ENCODE measurements around the gene RBM6. TPM values are rescaled to one million over a fixed set of nuclear protein-coding genes. Genes with fewer than 3 reads are reported as not detected.
A peak's percentile ranks its signal among the peaks of the same experiment; 100 is the strongest.

The RBM6 gene
- total RNA-seq, 1 experiment from 2014 or later, result 58.3 TPM

- H3K4me2 ChIP-seq (ENCODE audit: low read length), result peak overlapping the region; percentile 67
- no peaks in the 10 kb centered on the region for H4K20me1 ChIP-seq (ENCODE audit: insufficient read depth)
- no peaks in the 10 kb centered on the region for H3K79me2 ChIP-seq (ENCODE audit: insufficient read depth, low read length)
- ATAC-seq (peak; percentile 54), DNase-seq (ENCODE audit: low read depth, low spot score) (peak; percentile 73)
- CTCF ChIA-PET, result no interaction called here
- H3K36me3 ChIP-seq (ENCODE audit: control insufficient read depth in 1 of 2, insufficient read depth in 2 of 2, low read length in 2 of 2), result no peaks in the 10 kb centered on the region
- H3K9me3 ChIP-seq (ENCODE audit: control insufficient read depth in 1 of 2, insufficient read depth in 1 of 2, low read depth in 1 of 2, low read length in 2 of 2), result no peaks in the 10 kb centered on the region
- RAD21 ChIA-PET (ENCODE audit: low non-redundant PET in 1 of 2, low total read pairs in 2 of 2, uncharacterized antibody in 2 of 2, unreplicated experiment in 2 of 2), result no interaction called here
- no peaks in the 10 kb centered on the region for H3K27me3 ChIP-seq (ENCODE audit: insufficient read depth, low read length)
- POLR2A ChIA-PET, result interaction anchor here (1.1 to 1.4 kb wide), 6 partner anchors 16 to 24 kb away, joined by 3 to 7 read pairs (median 5); partner anchors contain the start of gene RBM6
- intact Hi-C loops (cut with micrococcal nuclease), result no loop called here
- no peak overlapping the region for H2AFZ ChIP-seq (ENCODE audit: low read depth, low read length, poor library complexity, severe bottlenecking)
- peaks cover 14 to 27% of the 10 kb centered on the region in 2 experiments for H3K4me1 ChIP-seq (ENCODE audit: control insufficient read depth in 1 of 2, insufficient read depth in 2 of 2, low read length in 2 of 2)
- H3K9me2 ChIP-seq (ENCODE audit: insufficient read depth), result no peaks in the 10 kb centered on the region
- H3K4me3 ChIP-seq (replicated peaks in 1 of 2; ENCODE audit: low read depth in 1 of 2, low read length in 2 of 2), result 0 out of 4 replicates have a peak overlapping the region, but pooled peaks of 1 of the 2 experiments have one; percentile 5
- BruUV-seq (replicated peaks), result no TSS peak
- peak overlapping the region; percentile 23; the same call in 1 of the 2 replicates for H3K9ac ChIP-seq (ENCODE audit: low read length)
- H3K27ac ChIP-seq (ENCODE audit: low read depth, low read length), result peak overlapping the region; percentile 28; the same call in 1 of the 2 replicates
- TF ChIP-seq REST (IDR thresholded peaks at IDR 0.05; ENCODE audit: low read depth) (no peak), EZH2 (IDR thresholded peaks at IDR 0.05) (no peak), SRF (IDR thresholded peaks at IDR 0.05; ENCODE audit: low read depth) (no peak), FOSL1 (IDR thresholded peaks at IDR 0.05; ENCODE audit: low read depth) (peak; percentile 81), RAD21 (IDR thresholded peaks at IDR 0.05; ENCODE audit: low read depth) (no peak), POLR2A (IDR thresholded peaks at IDR 0.05; ENCODE audit: borderline replicate concordance, extremely low read depth, insufficient read depth, insufficient read length) (no peak), EZH2phosphoT487 (IDR thresholded peaks at IDR 0.05; ENCODE audit: borderline replicate concordance) (no peak), YY1 (IDR thresholded peaks at IDR 0.05; ENCODE audit: extremely low read depth, insufficient replicate concordance, low read depth, low read length) (no peak), POLR2AphosphoS5 (IDR thresholded peaks at IDR 0.05; ENCODE audit: low read depth, low read length) (0 out of 2 replicates have a peak, but pooled peaks have one; percentile 35), ELF1 (IDR thresholded peaks at IDR 0.05; ENCODE audit: borderline replicate concordance, low read depth) (no peak), CBX3 (IDR thresholded peaks at IDR 0.05; ENCODE audit: low read depth) (no peak), ZFX (IDR thresholded peaks at IDR 0.05) (no peak), CEBPB (IDR thresholded peaks at IDR 0.05; ENCODE audit: low read depth) (no peak), SP1 (IDR thresholded peaks at IDR 0.05; ENCODE audit: low read depth) (0 out of 2 replicates have a peak, but pooled peaks have one; percentile 18), JUND (IDR thresholded peaks at IDR 0.05) (peak; percentile 73), TCF7L2 (IDR thresholded peaks at IDR 0.05; ENCODE audit: borderline replicate concordance, extremely low read depth, insufficient read depth, insufficient read length) (no peak), CTCF (IDR thresholded peaks at IDR 0.05 in 2 of 3, conservative IDR thresholded peaks at IDR 0.05 in 1 of 3; ENCODE audit: borderline replicate concordance in 1 of 3, insufficient read depth in 1 of 3, low read depth in 2 of 3, low read length in 2 of 3) (no peak), ZNF274 (IDR thresholded peaks at IDR 0.05; ENCODE audit: low read depth, low read length) (no peak), MAX (IDR thresholded peaks at IDR 0.05) (no peak)
- TF ChIP-seq, protein P1, sequence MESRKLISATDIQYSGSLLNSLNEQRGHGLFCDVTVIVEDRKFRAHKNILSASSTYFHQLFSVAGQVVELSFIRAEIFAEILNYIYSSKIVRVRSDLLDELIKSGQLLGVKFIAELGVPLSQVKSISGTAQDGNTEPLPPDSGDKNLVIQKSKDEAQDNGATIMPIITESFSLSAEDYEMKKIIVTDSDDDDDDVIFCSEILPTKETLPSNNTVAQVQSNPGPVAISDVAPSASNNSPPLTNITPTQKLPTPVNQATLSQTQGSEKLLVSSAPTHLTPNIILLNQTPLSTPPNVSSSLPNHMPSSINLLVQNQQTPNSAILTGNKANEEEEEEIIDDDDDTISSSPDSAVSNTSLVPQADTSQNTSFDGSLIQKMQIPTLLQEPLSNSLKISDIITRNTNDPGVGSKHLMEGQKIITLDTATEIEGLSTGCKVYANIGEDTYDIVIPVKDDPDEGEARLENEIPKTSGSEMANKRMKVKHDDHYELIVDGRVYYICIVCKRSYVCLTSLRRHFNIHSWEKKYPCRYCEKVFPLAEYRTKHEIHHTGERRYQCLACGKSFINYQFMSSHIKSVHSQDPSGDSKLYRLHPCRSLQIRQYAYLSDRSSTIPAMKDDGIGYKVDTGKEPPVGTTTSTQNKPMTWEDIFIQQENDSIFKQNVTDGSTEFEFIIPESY (IDR thresholded peaks at IDR 0.05; ENCODE audit: extremely low read depth, insufficient replicate concordance, low read length), result no peak
- TF ChIP-seq, protein P2, sequence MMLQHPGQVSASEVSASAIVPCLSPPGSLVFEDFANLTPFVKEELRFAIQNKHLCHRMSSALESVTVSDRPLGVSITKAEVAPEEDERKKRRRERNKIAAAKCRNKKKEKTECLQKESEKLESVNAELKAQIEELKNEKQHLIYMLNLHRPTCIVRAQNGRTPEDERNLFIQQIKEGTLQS (IDR thresholded peaks at IDR 0.05), result no peak
Measured at GRCh38 chr3:49924683-49925082, 15.3 kb upstream of the RBM6 start.
